Measurements from ENCODE around the gene CXorf38.

DNA sequence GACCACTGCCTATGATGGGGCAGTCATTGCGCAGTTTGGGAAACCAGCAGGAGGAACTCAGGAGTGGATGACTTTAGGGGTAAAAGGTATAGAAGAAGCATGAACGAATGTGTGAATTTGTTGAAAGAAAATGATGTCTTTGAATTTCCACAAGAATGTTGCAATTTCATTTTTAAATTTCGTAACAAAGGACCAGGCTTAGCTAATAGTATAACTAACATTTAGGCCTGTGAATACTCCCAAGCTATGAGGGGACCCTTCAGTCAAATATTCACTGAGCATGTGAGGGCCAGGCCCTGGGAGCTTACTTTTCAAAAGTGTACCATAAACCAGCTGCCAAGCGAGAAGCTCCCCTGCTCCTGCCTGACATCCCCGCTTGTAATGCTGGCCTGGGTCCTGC, 18.9 kb downstream of the CXorf38 start:
- TF ChIP-seq, protein P1, sequence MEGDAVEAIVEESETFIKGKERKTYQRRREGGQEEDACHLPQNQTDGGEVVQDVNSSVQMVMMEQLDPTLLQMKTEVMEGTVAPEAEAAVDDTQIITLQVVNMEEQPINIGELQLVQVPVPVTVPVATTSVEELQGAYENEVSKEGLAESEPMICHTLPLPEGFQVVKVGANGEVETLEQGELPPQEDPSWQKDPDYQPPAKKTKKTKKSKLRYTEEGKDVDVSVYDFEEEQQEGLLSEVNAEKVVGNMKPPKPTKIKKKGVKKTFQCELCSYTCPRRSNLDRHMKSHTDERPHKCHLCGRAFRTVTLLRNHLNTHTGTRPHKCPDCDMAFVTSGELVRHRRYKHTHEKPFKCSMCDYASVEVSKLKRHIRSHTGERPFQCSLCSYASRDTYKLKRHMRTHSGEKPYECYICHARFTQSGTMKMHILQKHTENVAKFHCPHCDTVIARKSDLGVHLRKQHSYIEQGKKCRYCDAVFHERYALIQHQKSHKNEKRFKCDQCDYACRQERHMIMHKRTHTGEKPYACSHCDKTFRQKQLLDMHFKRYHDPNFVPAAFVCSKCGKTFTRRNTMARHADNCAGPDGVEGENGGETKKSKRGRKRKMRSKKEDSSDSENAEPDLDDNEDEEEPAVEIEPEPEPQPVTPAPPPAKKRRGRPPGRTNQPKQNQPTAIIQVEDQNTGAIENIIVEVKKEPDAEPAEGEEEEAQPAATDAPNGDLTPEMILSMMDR (IDR thresholded peaks at IDR 0.05; ENCODE audit: poor library complexity) = no peak
- TF ChIP-seq EZH2 (IDR thresholded peaks at IDR 0.05; ENCODE audit: borderline replicate concordance) = no peak
- TF ChIP-seq EZH2phosphoT487 (IDR thresholded peaks at IDR 0.05; ENCODE audit: low read depth, severe bottlenecking, unreplicated experiment) = no peak
